SK-N-SH treated with all-trans-retinoic acid at 6 μM for 48 hours (cell line): ENCODE data around the gene ST3GAL3.

ENCODE experiments used
- ATAC-seq: fragments of 200-7000 bp; cut with Tn5 transposase; 3 replicates; pipeline ENCODE4 v1.9.1; 2020; ENCODE audit warnings: mild to moderate bottlenecking, moderate library complexity
- ARNTL ChIP-seq: fragments of 450-650 bp; formaldehyde crosslinking; IDR thresholded peaks from 2 replicates; pipeline ENCODE4 v1.5.0; 2020; ENCODE audit warnings: low read depth, mild to moderate bottlenecking, moderate library complexity, borderline replicate concordance
- BACH2 ChIP-seq: fragments of 250-450 bp; sonication (Bioruptor Pico); IDR thresholded peaks from 2 replicates; pipeline ENCODE4 v1.9.0; 2021; ENCODE audit warnings: mild to moderate bottlenecking, borderline replicate concordance
- CSDC2 ChIP-seq: fragments of 250-450 bp; sonication (Bioruptor Pico); IDR thresholded peaks from 2 replicates; pipeline ENCODE4 v1.5.0; 2020; ENCODE audit warnings: mild to moderate bottlenecking, moderate library complexity
- ESRRG ChIP-seq: fragments of 250-450 bp; sonication (Bioruptor Pico); IDR thresholded peaks from 2 replicates; pipeline ENCODE4 v1.6.1; 2021; ENCODE audit warnings: mild to moderate bottlenecking
- GLIS3 ChIP-seq: fragments of 250-450 bp; sonication (Bioruptor Pico); IDR thresholded peaks from 2 replicates; pipeline ENCODE4 v1.5.0; 2020; ENCODE audit warnings: mild to moderate bottlenecking, moderate library complexity
- ISL1 ChIP-seq: fragments of 250-450 bp; sonication (Bioruptor Pico); IDR thresholded peaks from 2 replicates; pipeline ENCODE4 v2.1.2; 2022; ENCODE audit warnings: mild to moderate bottlenecking, moderate library complexity
- OSR1 ChIP-seq: fragments of 250-450 bp; sonication (Bioruptor Pico); IDR thresholded peaks from 2 replicates; pipeline ENCODE4 v1.8.0; 2022; ENCODE audit warnings: moderate library complexity, mild to moderate bottlenecking, inconsistent platforms
- PPARA ChIP-seq: fragments of 250-450 bp; sonication (Bioruptor Pico); IDR thresholded peaks from 2 replicates; pipeline ENCODE4 v1.5.0; 2020; ENCODE audit warnings: mild to moderate bottlenecking, borderline replicate concordance
- RARB ChIP-seq: fragments of 250-450 bp; sonication (Bioruptor Pico); IDR thresholded peaks from 2 replicates; pipeline ENCODE4 v1.8.0; 2021; ENCODE audit warnings: mild to moderate bottlenecking, moderate library complexity
- SNAI2 ChIP-seq: fragments of 250-450 bp; sonication (Bioruptor Pico); IDR thresholded peaks from 2 replicates; pipeline ENCODE4 v1.5.0; 2020; ENCODE audit warnings: mild to moderate bottlenecking, moderate library complexity
- TCF4 ChIP-seq: fragments of 250-450 bp; sonication (Bioruptor Pico); IDR thresholded peaks from 2 replicates; pipeline ENCODE4 v1.8.0; 2021; ENCODE audit warnings: mild to moderate bottlenecking, moderate library complexity, borderline replicate concordance
- TOX ChIP-seq: fragments of 250-450 bp; sonication (Bioruptor Pico); IDR thresholded peaks from 2 replicates; pipeline ENCODE4 v1.8.0; 2021; ENCODE audit warnings: mild to moderate bottlenecking, moderate library complexity, borderline replicate concordance
- ZC3H10 ChIP-seq: fragments of 250-450 bp; sonication (Bioruptor Pico); IDR thresholded peaks from 2 replicates; pipeline ENCODE4 v1.5.1; 2021; ENCODE audit warnings: mild to moderate bottlenecking, moderate library complexity
- ZFP3 ChIP-seq: fragments of 250-450 bp; sonication (Bioruptor Pico); IDR thresholded peaks from 2 replicates; pipeline ENCODE4 v1.5.0; 2020; ENCODE audit warnings: mild to moderate bottlenecking, moderate library complexity
- ZFP30 ChIP-seq: fragments of 450-650 bp; formaldehyde crosslinking; IDR thresholded peaks from 2 replicates; pipeline ENCODE4 v1.5.0; 2022; ENCODE audit warnings: mild to moderate bottlenecking, moderate library complexity
- ZNF565 ChIP-seq: fragments of 450-650 bp; formaldehyde crosslinking; conservative IDR thresholded peaks from 2 replicates; pipeline ENCODE4 v1.5.0; 2020; ENCODE audit warnings: low read depth, mild to moderate bottlenecking, moderate library complexity
- ZNF70 ChIP-seq: fragments of 450-650 bp; formaldehyde crosslinking; IDR thresholded peaks from 2 replicates; pipeline ENCODE4 v1.5.0; 2020; ENCODE audit warnings: mild to moderate bottlenecking, moderate library complexity
- ZNF8 ChIP-seq: fragments of 450-650 bp; formaldehyde crosslinking; IDR thresholded peaks from 2 replicates; pipeline ENCODE4 v1.5.0; 2020; ENCODE audit warnings: mild to moderate bottlenecking, moderate library complexity
- TF ChIP-seq, protein P1 (sequence below): fragments of 250-450 bp; sonication (Bioruptor Pico); IDR thresholded peaks from 2 replicates; pipeline ENCODE4 v1.5.1; 2021; ENCODE audit warnings: mild to moderate bottlenecking, moderate library complexity
- TF ChIP-seq, protein P2 (sequence below): fragments of 250-450 bp; sonication (Bioruptor Pico); IDR thresholded peaks from 2 replicates; pipeline ENCODE4 v1.8.0; 2021; ENCODE audit warnings: low read depth, mild to moderate bottlenecking, moderate library complexity, borderline replicate concordance
- TF ChIP-seq, protein P3 (sequence below): fragments of 250-450 bp; sonication (Bioruptor Pico); IDR thresholded peaks from 2 replicates; pipeline ENCODE4 v1.5.1; 2020; ENCODE audit warnings: low read depth, mild to moderate bottlenecking, moderate library complexity
- TF ChIP-seq, protein P4 (sequence below): fragments of 250-450 bp; sonication (Bioruptor Pico); IDR thresholded peaks from 2 replicates; pipeline ENCODE4 v1.8.0; 2020; ENCODE audit warnings: mild to moderate bottlenecking, moderate library complexity, borderline replicate concordance
- TF ChIP-seq, protein P5 (sequence below): fragments of 250-450 bp; sonication (Bioruptor Pico); IDR thresholded peaks from 2 replicates; pipeline ENCODE4 v1.5.0; 2020; ENCODE audit warnings: mild to moderate bottlenecking, moderate library complexity

Gene ST3GAL3

DNA sequence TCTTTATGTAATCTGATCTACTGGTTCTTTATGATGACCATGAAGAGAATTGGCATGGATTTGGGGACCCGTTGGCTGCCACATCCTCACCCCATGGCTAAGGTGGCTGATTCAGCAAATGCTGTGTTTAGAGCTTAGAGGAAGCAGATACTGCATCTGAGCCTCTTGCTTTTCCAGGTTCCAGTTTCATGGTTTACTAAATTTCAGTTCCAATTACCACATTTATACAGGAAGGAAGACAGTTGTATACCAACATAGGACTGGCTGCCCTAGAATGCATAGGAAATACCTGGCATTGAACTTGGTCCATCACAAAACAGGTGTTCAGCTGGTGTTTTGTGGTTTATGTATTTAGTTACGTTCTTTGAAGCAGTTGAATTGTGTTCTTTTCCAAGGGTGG, 107.1 kb downstream of the ST3GAL3 start:
- ATAC-seq = no peak

DNA sequence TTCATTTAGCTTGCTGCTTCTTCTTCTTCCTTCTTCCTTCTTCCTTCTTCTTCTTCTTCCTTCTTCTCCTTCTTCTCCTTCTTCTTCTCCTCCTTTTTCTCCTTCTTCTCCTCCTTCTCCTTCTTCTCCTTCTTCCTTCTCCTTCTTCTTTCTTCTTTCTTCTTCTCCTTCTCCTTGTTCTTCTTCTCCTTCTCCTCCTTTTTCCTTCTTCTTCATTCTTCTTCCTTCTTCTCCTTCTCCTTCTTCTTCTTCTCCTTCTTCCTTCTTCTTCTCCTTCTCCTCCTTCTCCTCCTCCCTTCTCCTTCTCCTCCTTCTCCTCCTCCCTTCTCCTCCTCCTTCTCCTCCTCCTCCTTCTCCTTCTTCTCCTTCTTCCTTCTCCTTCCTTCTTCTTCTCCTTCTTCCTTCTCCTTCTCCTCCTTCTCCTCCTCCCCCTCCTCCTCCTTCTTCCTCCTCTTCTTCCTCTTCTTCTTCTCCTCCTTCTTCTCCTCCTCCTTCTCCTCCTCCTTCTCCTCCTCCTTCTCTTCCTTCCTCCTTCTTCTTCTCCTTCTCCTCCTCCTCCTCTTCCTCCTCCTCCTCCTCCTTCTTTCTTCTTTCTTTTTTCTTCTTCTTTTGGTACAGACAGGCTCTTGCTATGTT, 110.1 kb downstream of the ST3GAL3 start:
- no peak for ATAC-seq
- TF ChIP-seq ZFP3 (no peak), ZNF8 (CRISPR knock-in tag) (no peak), ARNTL (CRISPR knock-in tag) (no peak), ZC3H10 (CRISPR knock-in tag) (no peak), SNAI2 (CRISPR knock-in tag) (no peak), RARB (no peak), ZNF70 (CRISPR knock-in tag) (no peak), ZFP30 (CRISPR knock-in tag) (no peak), PPARA (no peak), BACH2 (no peak), CSDC2 (CRISPR knock-in tag) (no peak), ESRRG (CRISPR knock-in tag) (no peak)
- TF ChIP-seq, protein P1, sequence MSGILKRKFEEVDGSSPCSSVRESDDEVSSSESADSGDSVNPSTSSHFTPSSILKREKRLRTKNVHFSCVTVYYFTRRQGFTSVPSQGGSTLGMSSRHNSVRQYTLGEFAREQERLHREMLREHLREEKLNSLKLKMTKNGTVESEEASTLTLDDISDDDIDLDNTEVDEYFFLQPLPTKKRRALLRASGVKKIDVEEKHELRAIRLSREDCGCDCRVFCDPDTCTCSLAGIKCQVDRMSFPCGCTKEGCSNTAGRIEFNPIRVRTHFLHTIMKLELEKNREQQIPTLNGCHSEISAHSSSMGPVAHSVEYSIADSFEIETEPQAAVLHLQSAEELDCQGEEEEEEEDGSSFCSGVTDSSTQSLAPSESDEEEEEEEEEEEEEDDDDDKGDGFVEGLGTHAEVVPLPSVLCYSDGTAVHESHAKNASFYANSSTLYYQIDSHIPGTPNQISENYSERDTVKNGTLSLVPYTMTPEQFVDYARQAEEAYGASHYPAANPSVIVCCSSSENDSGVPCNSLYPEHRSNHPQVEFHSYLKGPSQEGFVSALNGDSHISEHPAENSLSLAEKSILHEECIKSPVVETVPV (CRISPR knock-in tag) = no peak
- TF ChIP-seq, protein P2, sequence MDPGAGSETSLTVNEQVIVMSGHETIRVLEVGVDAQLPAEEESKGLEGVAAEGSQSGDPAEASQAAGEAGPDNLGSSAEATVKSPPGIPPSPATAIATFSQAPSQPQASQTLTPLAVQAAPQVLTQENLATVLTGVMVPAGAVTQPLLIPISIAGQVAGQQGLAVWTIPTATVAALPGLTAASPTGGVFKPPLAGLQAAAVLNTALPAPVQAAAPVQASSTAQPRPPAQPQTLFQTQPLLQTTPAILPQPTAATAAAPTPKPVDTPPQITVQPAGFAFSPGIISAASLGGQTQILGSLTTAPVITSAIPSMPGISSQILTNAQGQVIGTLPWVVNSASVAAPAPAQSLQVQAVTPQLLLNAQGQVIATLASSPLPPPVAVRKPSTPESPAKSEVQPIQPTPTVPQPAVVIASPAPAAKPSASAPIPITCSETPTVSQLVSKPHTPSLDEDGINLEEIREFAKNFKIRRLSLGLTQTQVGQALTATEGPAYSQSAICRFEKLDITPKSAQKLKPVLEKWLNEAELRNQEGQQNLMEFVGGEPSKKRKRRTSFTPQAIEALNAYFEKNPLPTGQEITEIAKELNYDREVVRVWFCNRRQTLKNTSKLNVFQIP = no peak
- TF ChIP-seq, protein P3, sequence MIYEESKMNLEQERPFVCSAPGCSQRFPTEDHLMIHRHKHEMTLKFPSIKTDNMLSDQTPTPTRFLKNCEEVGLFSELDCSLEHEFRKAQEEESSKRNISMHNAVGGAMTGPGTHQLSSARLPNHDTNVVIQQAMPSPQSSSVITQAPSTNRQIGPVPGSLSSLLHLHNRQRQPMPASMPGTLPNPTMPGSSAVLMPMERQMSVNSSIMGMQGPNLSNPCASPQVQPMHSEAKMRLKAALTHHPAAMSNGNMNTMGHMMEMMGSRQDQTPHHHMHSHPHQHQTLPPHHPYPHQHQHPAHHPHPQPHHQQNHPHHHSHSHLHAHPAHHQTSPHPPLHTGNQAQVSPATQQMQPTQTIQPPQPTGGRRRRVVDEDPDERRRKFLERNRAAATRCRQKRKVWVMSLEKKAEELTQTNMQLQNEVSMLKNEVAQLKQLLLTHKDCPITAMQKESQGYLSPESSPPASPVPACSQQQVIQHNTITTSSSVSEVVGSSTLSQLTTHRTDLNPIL (CRISPR knock-in tag) = no peak

More for the DNA sequence above, 107.1 kb downstream of the ST3GAL3 start:
- TF ChIP-seq, protein P1 (CRISPR knock-in tag) = no peak
- TF ChIP-seq, protein P2 = no peak
- TF ChIP-seq ZNF8 (CRISPR knock-in tag) (no peak), TCF4 (CRISPR knock-in tag) (no peak), ZNF565 (CRISPR knock-in tag) (no peak), ZNF70 (CRISPR knock-in tag) (no peak), GLIS3 (CRISPR knock-in tag) (no peak), ISL1 (CRISPR knock-in tag) (no peak), ESRRG (CRISPR knock-in tag) (no peak), BACH2 (no peak), PPARA (no peak), OSR1 (CRISPR knock-in tag) (no peak), TOX (CRISPR knock-in tag) (no peak), RARB (no peak)
- TF ChIP-seq, protein P4, sequence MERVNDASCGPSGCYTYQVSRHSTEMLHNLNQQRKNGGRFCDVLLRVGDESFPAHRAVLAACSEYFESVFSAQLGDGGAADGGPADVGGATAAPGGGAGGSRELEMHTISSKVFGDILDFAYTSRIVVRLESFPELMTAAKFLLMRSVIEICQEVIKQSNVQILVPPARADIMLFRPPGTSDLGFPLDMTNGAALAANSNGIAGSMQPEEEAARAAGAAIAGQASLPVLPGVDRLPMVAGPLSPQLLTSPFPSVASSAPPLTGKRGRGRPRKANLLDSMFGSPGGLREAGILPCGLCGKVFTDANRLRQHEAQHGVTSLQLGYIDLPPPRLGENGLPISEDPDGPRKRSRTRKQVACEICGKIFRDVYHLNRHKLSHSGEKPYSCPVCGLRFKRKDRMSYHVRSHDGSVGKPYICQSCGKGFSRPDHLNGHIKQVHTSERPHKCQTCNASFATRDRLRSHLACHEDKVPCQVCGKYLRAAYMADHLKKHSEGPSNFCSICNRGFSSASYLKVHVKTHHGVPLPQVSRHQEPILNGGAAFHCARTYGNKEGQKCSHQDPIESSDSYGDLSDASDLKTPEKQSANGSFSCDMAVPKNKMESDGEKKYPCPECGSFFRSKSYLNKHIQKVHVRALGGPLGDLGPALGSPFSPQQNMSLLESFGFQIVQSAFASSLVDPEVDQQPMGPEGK (CRISPR knock-in tag) = no peak
- TF ChIP-seq, protein P5, sequence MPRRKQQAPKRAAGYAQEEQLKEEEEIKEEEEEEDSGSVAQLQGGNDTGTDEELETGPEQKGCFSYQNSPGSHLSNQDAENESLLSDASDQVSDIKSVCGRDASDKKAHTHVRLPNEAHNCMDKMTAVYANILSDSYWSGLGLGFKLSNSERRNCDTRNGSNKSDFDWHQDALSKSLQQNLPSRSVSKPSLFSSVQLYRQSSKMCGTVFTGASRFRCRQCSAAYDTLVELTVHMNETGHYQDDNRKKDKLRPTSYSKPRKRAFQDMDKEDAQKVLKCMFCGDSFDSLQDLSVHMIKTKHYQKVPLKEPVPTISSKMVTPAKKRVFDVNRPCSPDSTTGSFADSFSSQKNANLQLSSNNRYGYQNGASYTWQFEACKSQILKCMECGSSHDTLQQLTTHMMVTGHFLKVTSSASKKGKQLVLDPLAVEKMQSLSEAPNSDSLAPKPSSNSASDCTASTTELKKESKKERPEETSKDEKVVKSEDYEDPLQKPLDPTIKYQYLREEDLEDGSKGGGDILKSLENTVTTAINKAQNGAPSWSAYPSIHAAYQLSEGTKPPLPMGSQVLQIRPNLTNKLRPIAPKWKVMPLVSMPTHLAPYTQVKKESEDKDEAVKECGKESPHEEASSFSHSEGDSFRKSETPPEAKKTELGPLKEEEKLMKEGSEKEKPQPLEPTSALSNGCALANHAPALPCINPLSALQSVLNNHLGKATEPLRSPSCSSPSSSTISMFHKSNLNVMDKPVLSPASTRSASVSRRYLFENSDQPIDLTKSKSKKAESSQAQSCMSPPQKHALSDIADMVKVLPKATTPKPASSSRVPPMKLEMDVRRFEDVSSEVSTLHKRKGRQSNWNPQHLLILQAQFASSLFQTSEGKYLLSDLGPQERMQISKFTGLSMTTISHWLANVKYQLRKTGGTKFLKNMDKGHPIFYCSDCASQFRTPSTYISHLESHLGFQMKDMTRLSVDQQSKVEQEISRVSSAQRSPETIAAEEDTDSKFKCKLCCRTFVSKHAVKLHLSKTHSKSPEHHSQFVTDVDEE (CRISPR knock-in tag) = no peak
- TF ChIP-seq, protein P3 (CRISPR knock-in tag) = no peak
- TF ChIP-seq, all 23 proteins: peak for 0
